NOMO-1 treated with DMSO at 0.1 percent for 48 hours (cell line): Measurements from ENCODE around the gene ADARB1.

Source experiments
- DNase-seq: peaks from one replicate; lab custom pipeline; 2025; ENCODE audit not compliant: unreplicated experiment; lab: John Stamatoyannopoulos, UW

Gene ADARB1

DNA sequence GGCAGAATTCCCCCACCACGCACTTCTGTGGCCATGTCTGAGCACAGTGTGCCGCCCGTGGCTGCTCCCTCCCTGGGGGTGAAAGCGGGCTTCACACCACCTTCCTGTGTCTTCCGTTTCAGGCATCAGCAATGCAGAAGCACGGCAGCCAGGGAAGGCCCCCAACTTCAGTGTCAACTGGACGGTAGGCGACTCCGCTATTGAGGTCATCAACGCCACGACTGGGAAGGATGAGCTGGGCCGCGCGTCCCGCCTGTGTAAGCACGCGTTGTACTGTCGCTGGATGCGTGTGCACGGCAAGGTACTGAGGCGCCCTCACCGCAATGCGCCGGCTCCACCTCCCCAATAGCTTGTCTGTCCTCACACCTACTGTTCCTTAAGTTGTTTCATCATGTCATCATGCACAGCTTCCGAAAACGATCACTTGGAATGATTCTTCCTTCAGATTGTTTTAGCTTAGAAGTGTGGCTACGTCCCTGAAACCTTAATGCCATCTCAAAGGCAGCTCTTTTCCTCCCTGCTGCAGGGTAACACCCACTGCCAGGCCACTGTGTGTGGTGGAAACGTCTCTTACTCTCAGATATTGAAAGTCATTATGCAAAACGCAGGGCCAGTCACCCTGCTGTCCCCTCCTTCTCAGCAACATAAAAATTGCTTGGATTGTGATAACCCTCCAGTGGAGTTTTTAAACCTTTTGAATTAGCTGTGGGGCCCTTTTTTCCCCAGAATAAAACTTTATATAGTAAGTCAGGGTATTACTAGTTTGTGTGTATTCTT is 146.5 kb downstream of the ADARB1 start:
- DNase-seq, result no peak

- DNase-seq, result no peak
Observed at GRCh38 chr21:45222001-45222400, 147.6 kb downstream of the ADARB1 start.

- DNase-seq, result no peak
Observed at GRCh38 chr21:45223236-45224185, 149.1 kb downstream of the ADARB1 start.

DNA sequence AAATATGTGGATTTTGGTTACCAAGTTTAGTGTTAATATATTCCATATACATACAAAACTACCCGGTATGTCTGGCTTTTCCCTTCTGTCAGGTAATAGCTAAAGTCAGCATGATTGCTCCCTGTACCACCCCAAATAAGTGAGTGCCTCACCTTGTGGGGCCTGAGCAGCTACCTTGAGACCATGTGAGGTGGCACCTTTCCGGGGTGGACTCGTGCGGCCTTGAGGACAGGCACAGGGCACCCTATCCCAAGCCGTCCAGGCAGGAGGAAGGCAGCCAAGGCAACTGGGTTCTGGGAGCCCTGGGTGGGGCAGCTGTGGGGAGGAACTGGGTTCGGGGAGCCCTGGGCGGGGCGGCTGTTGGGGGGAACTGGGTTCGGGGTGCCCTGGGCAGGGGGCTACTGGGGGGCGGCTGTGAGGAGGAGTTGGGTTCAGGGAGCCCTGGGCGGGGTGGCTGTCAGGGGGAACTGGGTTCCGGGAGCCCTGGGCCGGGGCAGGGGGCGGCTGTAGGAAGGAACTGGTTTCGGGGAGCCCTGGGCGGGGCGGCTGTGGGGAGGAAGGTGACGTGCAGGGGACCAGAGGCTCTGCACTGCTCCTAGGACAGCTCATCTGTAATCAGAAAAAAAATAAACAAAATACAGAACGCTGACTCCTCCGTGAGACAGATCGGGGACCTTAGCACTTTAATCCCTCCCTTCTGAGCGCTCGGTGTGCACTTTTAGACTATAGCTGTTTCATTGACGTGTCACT is 150.0 kb downstream of the ADARB1 start:
- DNase-seq, result no peak

DNA sequence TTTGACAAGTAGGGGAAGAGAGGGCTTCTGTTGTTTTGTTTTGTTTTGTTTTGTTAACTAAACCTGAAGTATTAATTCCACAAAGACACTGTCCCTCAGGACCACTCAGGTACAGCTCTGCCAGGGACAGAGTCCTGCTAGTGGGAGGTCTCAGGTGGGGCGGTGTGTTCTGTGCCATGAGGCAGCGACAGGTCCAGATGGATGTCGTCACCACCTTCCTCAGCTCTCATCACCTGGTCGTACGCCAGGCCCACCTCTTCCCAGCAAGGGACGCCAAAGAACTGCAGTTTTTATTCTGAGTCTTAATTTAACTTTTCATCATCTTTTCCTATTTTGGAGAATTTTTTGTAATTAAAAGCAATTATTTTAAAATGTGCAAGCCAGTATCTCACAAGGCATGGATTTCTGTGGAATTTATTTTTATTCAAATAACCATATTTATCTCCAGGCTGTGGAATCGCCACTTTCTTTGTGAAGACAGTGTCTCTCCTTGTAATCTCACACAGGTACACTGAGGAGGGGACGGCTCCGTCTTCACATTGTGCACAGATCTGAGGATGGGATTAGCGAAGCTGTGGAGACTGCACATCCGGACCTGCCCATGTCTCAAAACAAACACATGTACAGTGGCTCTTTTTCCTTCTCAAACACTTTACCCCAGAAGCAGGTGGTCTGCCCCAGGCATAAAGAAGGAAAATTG is 150.8 kb downstream of the ADARB1 start:
- DNase-seq, result no peak

DNA sequence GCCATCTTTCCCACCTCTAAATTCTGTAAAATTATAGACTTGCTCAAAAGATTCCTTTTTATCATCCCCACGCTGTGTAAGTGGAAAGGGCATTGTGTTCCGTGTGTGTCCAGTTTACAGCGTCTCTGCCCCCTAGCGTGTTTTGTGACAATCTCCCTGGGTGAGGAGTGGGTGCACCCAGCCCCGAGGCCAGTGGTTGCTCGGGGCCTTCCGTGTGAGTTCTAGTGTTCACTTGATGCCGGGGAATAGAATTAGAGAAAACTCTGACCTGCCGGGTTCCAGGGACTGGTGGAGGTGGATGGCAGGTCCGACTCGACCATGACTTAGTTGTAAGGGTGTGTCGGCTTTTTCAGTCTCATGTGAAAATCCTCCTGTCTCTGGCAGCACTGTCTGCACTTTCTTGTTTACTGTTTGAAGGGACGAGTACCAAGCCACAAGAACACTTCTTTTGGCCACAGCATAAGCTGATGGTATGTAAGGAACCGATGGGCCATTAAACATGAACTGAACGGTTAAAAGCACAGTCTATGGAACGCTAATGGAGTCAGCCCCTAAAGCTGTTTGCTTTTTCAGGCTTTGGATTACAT is 151.5 kb downstream of the ADARB1 start:
- no peak for DNase-seq

GRCh38 chr21:45226540-45227326 is 152.4 kb downstream of the ADARB1 start:
- no peak for DNase-seq

GRCh38 chr21:45227735-45228134 is 153.4 kb downstream of the ADARB1 start:
- DNase-seq, result no peak

DNA sequence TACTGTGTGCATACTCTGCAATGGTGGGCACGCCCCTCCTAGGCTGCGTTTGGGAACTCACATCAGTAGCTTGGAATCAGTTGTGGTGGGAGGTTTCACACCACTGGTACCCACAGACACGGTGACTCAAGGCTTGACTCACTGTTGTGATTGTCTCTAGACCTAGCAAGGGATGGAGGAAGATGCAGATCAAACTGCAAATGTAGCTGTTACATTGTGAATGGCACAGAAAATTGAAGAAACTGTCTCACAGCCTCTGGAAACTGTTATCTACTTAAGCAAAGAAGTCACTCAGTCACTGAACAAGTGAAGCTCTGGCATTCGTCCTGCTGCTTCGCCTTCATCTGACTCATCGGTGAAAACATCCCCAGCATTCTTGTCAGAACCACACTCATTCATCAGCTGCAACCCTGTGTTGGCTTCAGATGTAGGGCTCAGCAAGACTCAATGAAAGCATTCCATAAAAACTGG is 153.8 kb downstream of the ADARB1 start:
- no peak for DNase-seq

DNA sequence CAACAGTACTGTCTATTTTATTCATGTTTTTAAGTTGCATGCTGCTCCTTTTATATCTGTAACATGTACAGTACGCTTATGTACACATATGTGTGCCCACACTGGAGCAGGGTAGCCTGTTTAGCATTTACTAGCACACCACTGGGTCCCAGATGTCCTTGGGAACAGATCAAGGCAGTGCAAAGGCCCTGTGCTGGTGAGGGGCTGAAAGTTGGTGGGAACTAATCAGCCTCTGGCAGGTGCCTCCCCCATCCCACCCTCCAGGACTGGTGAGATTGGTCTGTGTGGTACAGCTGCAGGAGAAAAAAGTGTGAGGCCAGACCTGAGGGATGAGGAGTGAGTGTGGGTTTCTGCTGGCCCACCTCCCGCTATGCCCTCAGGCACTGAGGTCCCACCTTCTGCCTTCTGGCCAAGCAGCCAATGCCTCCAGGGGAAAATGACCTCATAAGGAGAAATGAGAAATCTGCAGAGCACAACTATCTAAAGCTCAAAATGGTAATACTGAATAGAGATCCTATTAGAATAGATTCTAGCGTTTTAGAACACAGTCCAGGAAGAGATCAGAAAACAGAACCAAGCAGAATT is 154.4 kb downstream of the ADARB1 start:
- DNase-seq, result no peak

DNA sequence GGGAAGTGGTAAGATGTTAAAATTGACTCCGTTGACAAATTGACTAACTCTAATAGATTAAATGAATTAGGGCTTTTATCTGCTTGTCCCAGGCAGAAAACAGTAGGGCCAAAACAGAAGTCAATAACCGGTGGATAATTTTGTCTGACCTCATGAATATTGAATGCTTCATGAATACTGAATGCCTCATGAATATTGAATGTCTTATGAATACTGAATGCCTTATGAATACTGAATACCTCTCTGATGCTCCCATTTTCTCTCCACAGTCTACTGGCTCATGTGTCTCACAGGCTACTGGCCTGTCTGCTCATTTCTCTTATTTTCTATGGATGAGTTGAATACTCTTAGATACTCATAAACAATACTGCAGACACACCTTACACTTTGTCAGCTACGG is 157.3 kb downstream of the ADARB1 start:
- no peak for DNase-seq

DNA sequence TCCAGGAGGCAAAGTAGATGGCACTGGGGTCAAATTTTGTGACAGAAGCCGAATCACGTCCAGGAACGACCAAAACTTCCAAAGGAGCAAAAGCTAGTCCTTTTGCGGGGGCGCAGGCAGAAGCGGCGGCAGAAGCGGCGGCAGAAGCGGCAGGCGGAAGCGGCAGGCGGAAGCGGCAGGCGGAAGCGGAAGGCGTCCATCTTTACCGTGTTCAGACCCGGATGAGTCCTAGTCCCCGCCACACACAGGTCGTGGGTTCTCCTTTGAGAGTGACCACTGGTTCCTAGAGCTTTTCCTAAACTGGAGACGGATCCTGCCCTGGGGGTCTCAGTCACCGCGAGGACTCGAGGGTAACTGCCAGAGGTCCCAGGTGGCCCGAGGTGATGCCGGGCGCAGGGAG is 159.7 kb downstream of the ADARB1 start:
- DNase-seq, result no peak

DNA sequence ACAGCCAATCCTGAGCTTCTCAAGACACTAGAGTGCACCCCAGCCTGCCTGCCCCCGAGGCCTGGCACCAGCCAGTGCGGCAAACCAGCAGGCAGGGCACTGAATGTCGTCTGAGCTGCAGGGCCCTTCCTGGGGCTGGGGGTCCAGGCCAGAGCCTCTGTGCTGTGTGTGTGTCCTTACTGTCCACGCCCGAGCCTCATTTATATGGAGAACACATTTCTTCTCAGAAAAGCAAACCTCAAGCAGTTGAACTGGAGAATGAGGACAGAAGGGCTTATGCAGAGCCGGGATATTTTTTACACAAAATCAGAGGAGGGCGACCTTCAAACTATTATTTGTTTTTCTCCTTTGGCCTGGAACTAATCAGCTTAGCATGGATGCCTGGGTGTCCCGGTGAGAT is 160.6 kb downstream of the ADARB1 start:
- no peak for DNase-seq

DNA sequence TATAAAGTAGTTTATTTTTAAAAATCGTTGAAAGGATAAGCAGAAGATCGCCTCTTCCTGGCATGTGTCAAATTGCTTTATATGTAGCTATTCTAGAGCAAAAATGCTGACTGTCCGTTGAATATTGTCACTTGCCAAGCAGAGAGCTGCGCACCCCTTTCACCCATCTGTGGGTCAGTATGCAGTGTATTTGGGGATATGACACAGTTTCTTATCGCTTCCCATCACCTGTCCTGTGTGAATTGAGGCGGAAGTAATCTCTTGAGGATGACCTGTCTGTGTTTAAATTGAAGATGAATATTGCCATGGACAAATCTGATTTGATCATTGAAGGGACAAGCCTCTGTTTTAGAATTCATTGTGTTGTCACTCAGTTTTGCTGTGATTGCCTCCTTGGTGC is 161.1 kb downstream of the ADARB1 start:
- no peak for DNase-seq

DNA sequence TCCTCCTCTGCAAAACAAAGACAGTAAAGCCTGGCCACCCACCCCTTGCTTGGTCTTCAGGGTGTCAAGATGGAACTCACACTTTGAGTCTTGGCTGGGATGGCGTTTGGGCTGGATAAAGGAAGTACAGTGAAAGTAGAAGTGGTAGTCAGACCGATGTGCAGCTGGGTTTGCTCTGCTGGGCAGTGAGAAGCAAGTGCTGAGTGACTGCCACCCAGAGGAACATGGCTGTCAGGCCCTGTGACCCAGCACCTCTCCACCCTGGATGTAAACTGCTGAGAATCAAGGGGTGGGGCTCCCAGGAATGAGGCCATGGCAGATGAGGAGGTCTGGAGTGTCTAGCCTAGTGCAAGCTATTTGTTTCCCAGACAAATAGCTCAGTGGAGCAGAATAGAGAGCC is 162.1 kb downstream of the ADARB1 start:
- DNase-seq, result peak; percentile 20

- no peak for DNase-seq
Observed at GRCh38 chr21:45237401-45237800, 163.0 kb downstream of the ADARB1 start.

DNA sequence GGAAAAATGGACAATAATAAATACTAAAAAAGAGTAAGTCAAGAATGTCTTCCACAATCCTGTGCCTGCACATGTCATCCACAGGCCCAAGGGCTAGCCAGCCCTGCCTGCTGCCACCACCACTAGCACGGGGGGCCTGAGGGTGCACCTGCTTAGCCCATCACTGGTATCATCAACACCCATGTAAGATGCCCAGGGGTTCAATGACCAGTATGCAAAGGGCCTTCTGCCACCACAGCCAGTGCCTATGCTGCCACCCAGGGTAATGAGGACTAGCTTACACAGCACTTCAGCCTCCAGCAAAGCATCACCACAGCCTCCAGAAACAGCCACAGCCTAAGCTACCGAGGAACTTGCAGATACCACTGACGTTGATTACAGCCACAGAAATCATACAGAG is 167.0 kb downstream of the ADARB1 start:
- DNase-seq, result no peak

DNA sequence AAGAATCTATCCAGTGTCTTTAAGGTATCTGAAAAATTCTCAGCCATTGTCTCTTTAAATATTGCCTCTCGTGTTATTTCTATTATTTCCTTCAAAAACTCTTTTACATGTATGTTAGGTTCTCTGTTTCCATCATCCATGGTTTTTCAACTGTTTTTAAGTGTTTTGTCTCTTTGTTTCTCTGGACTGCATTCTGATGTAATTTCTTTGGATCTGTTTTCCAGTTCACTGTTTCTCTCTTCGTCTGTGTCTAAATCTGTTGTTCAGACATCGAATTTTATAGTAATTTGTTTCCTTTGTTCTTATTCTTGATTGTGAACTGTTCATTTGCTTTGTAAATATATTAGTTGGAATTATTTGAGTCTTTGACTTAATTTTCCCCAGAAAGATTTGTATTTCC is 169.2 kb downstream of the ADARB1 start:
- no peak for DNase-seq

- no peak for DNase-seq
Observed at GRCh38 chr21:45244799-45245340, 170.5 kb downstream of the ADARB1 start.
